CD4-positive, alpha-beta T cell treated with Interleukin-15 for 1 hour (primary cell): ENCODE data around the gene ATP11A.

Source experiments
- DNase-seq: peaks from one replicate; pipeline ENCODE4 v3.0.0-alpha.2; 2020

ATP11A gene

DNA sequence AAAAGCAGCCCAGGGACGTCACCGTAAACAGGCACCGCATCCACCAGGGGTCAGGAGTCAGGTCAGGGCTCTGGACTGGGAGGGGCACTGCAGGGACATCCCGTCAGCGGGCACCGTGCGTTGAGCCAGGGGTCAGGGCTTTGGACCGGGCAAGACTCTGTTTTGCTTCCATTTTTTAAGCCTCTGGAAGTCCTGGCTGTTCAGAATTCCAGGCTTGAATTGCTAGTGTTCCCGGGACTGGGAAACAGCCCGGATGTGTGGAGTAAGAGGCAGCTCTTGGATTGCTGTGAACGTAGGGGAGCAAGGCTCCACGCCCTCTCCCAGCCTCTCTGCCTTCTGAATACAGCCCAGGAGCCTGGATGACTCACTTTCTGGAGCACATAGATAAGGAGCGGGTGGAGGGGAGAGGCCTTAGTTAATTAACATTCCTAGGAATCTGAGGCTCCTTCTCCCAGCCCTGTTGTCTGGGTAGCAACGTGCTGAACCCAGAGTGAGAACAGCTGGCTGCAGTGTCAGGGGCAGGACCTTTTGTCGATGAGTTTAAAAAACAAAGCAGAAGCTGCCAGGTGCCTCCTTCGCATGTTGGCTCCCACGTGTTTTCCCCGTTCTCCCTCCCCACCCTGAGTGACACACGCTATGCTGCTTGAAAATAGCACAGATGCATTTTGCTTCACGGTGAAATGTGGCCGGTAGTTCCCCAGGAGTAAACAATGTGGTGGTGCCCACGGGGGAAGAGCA lies 21.9 kb downstream of the ATP11A start:
- no peak for DNase-seq

DNA sequence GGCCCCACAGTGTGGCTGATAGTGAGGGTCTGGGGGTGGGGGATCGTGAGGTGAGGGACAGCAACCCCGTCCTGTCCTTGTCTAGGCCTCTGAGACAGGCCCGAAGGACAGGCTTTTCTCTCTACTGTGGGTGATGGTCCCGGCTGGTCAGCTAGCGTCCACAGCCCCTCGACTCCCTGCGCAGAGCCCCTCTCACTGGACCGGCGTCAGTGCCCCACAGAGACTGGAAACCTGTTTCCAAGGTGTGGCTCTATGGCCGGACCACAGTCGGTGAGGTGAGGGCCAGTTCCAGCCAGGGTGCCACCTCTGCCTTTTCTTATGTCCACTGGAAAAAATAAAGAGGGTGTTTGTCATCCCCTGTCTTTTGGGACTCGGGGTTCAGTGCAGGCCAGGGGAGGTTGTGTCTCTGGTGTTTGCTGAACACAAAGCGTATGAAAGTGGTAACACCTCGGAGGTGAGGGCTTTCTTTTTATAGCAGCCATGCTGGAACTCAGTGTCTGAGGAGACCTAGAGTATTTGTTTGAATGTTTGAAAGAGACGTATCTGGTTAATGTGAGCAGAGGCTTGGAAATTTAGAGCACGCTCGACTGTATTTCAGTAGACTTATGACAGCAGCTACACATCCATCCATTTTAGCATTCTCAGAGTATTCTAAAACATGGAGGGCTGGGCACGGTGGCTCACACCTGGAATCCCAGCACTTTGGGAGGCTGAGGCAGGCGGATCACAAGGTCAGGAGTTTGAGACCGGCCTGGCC lies 22.8 kb downstream of the ATP11A start:
- no peak for DNase-seq

DNA sequence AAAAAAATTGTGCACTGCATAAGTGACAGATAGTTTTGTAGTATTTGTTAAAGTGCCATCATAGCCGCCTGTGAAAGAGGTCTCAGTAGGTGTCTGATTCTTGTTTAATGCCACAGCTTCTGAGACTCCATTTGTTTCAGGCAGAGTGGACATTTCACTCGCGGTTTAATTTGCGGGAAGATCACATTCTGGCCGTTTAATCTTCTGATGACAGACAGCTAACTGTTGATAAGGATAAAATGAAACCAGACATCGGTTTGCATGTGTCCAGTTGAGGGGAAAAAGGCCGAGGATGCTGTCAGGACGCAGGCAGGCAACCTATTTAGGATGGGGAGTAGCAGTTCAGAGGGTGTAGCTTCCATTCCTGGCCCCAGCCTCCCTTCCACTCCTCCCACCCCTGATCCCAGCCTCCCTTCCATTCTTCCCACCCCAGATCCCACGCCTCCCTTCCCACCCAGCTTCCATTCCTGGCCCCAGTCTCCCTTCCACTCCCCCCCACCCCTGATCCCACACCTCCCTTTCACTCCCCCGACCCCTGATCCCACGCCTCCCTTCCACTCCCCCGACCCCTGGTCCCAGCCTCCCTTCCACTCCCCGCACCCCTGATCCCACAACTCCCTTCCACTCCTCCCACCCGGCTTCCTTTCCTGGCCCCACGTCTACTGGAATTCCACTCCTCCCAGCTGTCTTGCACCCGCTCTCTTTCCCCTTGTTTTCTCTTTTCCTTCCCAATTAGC lies 23.8 kb downstream of the ATP11A start:
- DNase-seq: no peak

DNA sequence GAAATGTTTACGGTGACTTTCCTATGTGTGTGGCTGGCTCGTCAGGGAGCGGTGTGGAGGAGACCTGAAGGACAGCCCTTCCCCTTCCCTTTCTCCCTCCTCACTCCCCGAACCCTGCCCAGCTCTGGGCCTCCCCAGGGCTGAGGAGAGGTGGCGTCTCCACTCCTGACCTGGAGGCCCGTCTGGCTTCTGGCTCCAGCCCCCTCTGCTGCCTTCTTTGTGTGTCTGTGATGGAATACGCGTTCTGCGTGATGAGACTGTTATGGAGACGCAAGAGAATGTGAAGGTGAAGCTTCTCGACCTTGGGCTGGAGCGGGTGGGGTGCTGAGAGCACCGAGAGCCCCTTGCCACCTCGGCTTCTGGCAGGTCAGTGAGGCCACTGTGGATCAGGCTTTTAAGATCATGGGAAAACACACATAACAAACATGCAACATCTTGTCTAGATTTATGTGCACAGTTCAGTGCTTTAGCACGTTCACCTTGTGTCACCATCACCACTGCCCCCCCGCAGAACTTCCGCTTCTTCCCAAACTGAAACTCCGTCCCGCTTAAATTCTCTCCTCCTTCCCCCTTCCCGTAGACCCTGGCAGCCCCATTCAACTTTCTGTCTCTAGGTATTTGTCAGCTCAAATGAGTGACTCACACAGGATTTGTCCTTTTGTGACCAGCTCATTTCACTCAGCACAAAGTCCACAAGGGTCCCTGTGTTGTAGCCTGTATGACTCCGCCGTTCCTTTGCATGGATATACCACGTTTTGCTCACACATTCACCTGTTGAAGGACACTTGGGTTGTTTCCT lies 24.7 kb downstream of the ATP11A start:
- DNase-seq: no peak

DNA sequence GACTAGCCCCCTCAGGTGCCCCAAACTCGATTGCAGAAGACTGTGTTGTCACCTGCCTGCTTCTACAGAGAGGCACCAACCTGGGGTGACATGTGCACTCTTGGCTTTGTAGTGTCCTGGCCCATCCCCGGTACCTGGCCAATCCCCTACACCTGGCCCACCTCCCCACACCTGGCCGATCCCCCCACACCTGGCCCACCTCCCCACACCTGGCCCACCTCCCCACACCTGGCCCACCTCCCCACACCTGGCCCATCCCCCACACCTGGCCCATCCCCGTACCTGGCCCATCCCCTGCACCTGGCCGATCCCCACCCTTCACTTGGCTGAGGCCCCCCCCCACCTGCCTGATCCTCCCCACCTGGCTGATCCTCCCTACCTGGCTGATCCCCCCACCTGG lies 25.4 kb downstream of the ATP11A start:
- DNase-seq: no peak

DNA sequence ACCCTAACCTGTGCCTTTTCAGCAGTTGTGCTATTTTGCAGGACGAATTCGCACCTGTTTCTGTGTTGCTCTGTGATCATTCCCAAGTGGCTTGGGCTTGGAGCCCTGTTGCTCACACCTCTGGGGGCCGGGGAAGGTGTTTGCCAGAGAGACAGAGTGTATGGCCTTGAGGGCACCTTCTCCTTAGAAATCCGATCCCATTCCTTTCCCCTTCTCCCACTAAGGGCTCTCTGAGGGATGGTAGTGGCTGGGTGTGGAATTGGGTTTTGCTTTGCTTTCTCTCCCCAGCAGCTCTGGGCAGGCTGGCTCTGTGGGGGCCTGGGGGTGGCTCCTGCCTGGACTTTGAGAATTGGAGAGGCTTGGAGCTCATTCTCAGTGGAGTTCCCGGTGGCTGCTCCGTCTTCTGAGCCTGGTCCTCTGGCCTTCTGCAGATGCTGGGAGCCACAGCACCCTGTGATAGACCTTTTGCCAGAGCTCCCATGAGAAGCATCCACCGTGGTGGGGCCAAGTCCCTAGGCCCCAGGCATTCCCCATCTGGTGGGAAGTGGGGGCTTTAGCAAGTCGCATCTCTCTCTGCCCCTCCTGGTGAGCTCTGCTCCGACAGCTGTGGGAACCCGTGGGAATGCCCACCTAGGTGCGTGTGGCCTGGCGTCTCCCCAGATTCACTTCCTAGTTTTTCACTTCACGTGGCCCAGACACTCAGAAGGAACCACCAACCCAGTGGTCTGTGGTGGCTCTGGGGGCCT lies 26.1 kb downstream of the ATP11A start:
- DNase-seq: no peak

DNA sequence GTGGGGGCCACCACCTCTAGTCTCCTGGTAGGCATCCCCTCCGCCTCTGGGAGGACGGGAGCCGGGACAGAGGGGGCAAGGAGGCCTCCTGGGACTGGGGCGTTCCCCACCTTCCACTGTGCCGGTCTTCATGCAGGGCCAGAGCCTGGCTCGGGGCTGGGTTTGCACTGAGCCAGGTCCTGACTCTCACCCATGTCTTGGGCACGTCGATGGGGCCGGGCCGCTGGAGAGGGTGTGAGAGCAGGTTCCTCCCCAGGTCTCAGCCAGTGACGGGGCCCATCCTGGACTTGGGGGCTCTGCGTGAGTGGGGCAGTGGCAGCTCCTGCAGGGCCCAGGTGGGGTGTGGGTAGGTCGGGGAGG lies 26.6 kb downstream of the ATP11A start:
- DNase-seq: no peak

DNA sequence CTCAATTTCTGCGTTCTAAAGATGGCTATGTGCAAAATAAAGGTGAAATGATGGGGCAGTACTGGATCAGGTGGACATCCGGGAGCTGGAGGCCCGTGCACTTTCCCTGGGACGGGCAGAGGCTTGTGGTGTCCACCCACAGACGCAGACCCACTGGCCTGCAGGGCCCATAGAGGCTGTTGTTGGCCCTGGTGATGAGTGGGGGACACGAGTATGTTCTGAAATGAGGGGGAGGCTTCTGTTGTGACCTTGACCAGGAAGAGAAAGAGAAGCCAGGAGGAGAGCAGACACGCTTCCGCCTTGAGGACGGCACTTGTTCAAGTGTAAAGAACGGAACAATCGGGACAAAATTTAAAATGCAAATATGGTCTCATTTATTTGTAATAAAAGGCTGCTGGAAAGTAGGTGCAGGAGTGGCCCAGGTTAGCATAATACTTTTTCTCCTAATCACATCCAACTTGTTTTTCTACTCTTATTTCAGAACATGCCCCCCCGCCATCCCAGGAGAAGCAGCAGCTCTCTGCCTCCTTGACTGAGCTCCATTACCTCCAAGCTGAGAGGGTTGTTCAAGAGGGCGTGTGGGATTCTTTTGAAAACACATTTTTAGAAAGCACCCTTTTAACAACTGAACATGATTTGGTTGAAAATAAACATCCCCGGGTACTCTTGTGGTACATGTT lies 27.1 kb downstream of the ATP11A start:
- no peak for DNase-seq

DNA sequence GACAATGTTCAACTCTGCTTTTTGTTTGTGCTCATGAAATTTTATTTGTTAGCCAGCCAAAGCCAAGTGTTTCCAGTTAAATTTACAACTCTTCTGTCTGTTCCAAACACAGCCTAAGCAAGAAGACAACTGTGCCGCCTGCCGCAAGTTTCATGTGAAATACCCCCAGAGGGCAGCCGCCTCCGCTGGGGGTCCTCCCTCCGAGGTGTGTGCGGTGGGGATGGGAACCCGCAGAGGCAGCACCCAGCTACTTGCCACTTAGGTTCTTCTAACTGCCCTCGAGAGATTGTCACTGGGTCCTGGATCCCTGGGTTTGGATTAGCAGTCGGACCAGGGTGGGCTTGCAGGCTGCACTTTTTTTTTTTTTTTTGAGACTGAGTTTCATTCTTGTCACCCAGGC lies 28.5 kb downstream of the ATP11A start:
- no peak for DNase-seq

DNA sequence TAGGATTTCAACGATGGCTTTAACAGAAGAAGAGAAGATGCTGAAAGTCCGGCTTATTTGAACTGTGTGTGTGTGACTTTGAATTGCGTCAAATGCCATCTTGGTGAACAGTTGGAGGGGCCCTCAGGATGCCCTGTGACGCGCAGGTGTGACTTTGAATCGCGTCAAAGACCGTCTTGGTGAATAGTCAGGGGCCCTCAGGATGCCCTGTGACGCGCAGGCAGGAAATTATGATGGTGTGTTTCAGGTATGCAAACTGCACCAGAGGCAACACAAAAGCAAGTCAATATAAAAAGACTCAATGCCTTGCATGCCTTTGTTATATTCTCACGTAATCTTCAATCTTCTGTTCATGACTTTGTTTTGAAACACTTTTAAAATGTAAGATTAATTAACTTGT lies 29.2 kb downstream of the ATP11A start:
- DNase-seq: no peak

DNA sequence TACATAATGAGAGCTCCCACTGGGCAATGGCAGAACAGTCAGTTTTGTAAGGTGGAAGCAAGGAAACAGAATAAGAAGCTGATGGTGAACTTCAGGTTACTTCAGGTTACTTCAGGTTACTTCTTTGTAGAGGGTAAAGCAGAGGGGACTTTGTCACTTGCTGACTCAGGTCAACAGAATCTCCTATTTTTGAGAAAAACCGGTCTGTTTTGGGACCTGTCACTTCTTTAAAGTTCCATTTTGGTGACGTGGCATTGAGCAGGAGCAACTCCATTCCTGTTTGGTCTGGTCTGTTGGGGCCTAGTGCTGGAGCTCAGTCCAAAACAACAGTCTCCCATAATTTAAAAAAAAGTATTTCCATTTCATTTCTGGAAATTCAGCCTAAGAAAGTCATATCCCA lies 29.7 kb downstream of the ATP11A start:
- DNase-seq: no peak

DNA sequence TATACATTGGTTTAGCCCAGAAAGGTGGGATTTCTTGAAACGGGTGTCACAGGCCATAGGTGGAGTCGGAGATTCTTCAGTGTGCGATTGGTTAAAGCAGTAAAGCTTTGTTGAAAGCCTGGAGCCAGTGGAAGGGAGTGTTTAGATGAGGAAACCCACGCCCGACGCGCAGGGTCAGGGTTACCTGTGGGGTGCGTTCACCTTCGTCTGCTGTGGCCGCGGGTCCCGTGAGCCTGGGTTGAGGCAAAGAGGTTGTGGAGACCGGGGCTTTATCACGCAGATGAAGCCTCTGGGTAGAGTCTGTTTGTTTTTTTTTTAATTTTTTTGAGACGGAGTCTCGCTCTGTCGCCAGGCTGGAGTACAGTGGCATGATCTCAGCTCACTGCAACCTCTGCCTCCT lies 30.4 kb downstream of the ATP11A start:
- DNase-seq: no peak

DNA sequence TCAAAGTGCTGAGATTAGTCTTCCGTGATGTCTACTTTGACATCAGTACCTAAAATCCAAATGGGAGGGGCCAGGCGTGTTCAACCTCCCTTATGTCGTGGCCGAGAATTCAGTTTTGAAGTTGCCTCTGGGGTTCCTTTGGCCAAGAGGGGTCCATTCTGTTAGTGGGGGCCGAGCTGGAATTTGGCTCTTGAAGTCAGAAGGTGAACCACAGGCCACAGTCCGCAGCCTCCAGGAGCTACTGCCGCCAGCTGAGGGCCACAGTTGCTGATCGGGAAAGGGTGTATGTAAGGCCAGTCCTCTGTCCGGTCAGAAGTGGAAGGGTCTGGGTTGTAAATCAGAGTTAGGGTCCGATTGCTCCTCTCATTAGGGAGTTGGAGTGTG lies 31.0 kb downstream of the ATP11A start:
- DNase-seq: no peak

DNA sequence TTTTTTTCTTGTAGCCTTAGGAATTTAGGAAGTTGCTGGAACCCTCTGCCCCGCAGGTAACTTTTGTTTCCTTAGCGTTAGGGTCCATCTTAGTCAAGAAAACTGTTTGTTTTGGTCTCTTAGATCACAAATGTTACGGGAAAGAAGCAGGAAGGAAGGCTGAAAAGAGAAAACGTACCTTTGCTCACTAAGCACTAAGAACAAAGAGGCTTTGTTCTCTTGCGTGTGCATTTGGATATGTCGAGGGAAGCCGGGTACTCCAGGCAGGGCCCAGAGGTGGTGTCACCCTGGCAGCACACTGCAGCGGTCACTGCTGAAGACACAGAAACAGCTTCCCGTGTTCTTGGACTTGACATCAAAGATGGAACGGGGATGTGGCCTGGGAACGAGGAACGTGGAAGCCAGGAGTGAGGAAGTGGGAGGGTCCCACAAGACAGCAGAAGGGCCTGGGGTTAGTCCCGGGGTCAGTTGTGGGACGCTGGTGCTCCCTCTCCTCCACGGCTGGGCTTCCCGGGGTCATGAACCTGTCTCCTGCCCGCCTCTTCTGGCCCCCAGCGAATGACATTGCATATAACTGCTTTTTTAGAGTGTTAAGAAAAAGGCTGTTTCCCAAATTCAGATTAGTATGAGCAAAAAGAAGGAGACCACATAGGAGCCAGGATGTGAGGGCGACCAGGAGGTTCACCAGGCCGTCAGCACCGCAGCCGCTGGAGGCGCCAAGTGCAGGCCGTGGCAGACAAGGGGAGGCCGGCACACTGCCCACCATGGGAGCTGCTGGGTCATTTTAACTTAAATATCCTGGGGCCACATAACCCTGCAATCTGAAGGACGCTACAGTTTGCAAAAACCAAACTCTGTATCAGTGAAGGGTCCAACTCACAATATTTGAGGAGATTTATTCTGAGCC lies 31.6 kb downstream of the ATP11A start:
- DNase-seq: no peak

DNA sequence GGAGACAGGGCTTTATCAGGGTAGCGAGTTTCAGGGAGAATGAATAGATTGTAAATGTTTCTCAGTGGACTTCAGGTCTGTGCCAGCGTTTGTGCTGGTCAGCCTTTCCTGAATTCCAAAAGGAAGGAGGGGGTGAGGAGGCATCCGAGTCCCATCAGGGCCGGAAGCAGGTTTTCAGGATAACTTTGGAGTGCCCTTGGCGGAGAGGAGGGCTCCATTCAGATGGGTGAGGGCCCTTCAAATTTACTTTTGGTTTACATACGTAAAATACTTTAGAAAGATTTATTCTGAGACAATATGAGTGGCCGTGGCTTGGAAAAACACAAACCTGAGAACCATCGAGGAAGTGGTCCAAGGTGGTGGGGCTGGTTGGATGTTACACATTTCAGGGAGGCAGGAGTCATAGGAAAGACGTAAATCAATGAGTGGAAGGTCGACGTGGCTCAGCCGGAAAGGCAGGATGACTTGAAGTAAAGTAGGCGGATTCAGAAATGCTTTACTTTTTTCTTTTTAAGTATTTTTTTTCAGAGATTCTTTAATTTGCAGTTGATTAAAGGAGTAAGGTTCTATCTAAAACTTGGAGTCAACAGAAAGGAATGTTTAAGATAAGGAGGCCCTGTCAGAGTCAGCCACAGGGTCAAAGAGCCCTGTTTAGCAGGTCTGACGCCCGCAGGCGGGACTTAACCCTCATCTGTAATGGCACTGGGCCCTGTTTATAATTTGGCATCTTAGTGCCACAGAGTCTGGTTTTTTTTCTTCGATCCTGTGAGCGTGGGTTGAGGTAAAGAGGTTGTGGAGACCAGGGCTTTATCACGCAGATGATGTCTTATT lies 32.8 kb downstream of the ATP11A start:
- no peak for DNase-seq

DNA sequence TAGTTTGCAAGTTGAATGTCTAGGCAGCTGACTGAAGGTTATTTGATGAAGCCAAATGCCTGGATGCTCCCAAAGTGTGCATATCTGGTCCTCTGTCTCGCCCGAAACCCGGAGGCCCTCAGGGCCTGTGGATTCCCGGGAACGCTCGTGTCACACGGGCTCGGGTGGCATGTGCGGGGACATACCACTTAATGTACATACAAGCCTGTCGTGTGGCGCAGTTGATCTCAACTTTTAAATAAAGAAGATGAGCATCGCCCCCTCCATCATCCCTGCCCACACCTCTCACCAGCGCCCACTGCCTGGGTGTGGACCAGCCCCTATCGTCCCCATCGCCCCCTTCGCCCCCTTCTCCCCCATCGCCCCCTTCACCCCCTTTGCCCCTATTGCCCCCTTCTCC lies 33.9 kb downstream of the ATP11A start:
- DNase-seq: no peak

DNA sequence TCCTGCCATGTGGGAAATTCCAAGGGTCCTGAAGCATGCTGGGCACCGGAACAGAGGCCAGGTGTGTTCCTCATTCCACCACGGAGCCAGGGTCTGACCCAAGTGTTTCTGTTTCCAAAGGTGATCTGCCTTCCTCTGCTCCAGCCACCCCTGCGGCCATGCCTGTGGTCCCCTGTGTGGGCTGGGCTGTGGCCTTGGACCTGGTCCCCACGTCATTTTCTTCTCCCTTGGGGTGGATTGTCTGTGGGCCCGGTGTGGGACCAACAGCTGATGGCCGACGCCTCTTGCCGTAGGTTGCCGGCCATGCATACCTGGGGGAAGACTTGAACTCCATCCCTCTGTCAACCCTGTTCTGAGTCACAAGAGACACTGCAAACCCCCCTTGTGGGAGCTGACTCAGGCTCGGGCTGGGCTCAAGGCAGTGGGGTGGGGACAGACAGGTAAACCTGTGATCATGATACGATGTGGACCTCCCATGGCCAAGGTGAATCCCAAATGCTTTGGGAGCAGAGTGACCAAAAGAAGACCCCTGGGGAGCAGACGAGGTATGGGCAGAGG lies 35.0 kb downstream of the ATP11A start:
- DNase-seq: no peak

DNA sequence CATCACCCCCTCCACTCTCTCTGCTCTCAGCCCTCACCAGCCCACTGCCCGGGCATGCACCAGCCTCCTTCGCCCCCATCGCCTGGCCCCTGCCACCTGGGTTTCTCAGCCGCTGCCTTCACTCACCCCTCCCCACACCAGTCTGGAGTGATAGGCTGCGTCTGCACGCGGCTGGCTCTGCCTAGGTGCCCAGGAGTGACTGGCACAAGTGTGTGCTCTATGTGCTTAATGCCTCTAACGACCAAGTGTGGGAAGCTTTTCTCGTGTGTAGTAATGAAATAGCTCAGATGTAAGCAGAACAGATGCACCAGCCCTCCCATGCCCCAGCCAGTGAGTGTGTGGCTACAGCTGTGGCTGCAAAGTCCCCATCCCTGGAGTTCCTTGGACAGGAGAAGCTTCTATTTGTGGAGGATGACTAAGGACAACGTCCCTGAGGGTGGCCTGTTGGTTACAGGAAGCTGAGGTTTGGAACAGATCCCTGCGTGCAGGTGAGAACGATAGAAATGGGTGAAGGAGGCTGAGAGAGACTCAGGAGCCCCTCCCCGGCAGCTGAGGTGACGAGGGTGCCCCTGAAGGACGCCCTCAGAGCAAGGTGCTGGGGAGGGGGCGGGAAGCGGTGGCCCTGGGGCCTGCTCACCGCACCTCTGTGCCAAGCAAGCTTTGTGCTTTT lies 35.6 kb downstream of the ATP11A start:
- DNase-seq: no peak
